HepG2 (cell line): Measurements from ENCODE around the gene PROX2. TPM values are rescaled to one million over a fixed set of nuclear protein-coding genes. Genes with fewer than 3 reads are reported as not detected.

Source experiments
- ARNT2 ChIP-seq: sonication (generic); formaldehyde crosslinking; IDR thresholded peaks from 2 replicates; pipeline ENCODE4 v1.8.0; 2022; ENCODE audit warnings: mild to moderate bottlenecking, low read depth, missing genetic modification reagents, moderate library complexity
- ATF7 ChIP-seq, 2 experiments: fragments of 450-650 bp in 1 of 2; sonication (generic) in 1 of 2; formaldehyde crosslinking in 1 of 2; IDR thresholded peaks; 2 replicates each; pipeline versions ENCODE4 v1.4.0 to v1.6.1; 2016 to 2020; ENCODE audit warnings: antibody characterized with exemption in 1 of 2, mild to moderate bottlenecking in 1 of 2, missing genetic modification reagents in 1 of 2
- CHCHD3 ChIP-seq: sonication (generic); formaldehyde crosslinking; IDR thresholded peaks from 2 replicates; pipeline ENCODE4 v1.8.0; 2022; ENCODE audit warnings: mild to moderate bottlenecking, missing genetic modification reagents, moderate library complexity
- ETV5 ChIP-seq: IDR thresholded peaks from 2 replicates; pipeline ENCODE4 v1.6.1; 2018; ENCODE audit warnings: missing biosample characterization, missing genetic modification reagents, inconsistent platforms, borderline replicate concordance
- GATAD1 ChIP-seq: IDR thresholded peaks from 2 replicates; pipeline ENCODE4 v1.6.1; 2016; ENCODE audit warnings: missing genetic modification reagents, missing compliant biosample characterization
- HDAC1 ChIP-seq: sonication (generic); formaldehyde crosslinking; IDR thresholded peaks from 2 replicates; pipeline ENCODE4 v1.5.1; 2020; ENCODE audit warnings: mild to moderate bottlenecking, missing genetic modification reagents
- MAFK ChIP-seq, 2 experiments: IDR thresholded peaks in 1 of 2; conservative IDR thresholded peaks in 1 of 2; 2 replicates each; pipeline ENCODE4 v1.6.1; 2011; ENCODE audit warnings: improper control_type of control experiment in 2 of 2, low read length in 2 of 2
- MYPOP ChIP-seq: sonication (generic); formaldehyde crosslinking; IDR thresholded peaks from 2 replicates; pipeline ENCODE4 v1.8.1; 2023; ENCODE audit warnings: mild to moderate bottlenecking, moderate library complexity, missing genetic modification reagents
- NFYC ChIP-seq: IDR thresholded peaks from 2 replicates; pipeline ENCODE4 v1.6.1; 2016; ENCODE audit warnings: missing genetic modification reagents, missing compliant biosample characterization
- PHB2 ChIP-seq: fragments of 450-650 bp; IDR thresholded peaks from 2 replicates; pipeline ENCODE4 v1.6.1; 2018; ENCODE audit not compliant: partially characterized antibody
- PHF8 ChIP-seq: sonication (generic); formaldehyde crosslinking; IDR thresholded peaks from 2 replicates; pipeline ENCODE4 v1.5.0; 2020; ENCODE audit warnings: missing genetic modification reagents
- POLR2G ChIP-seq: fragments of 200-400 bp; formaldehyde crosslinking; IDR thresholded peaks from 2 replicates; pipeline ENCODE4 v1.6.1; 2018; ENCODE audit warnings: mild to moderate bottlenecking, low read depth, low read length, moderate library complexity
- SOX5 ChIP-seq: IDR thresholded peaks from 2 replicates; pipeline ENCODE4 v1.6.1; 2016; ENCODE audit warnings: borderline replicate concordance
- SPEN ChIP-seq: sonication (generic); formaldehyde crosslinking; IDR thresholded peaks from 2 replicates; pipeline ENCODE4 v1.5.1; 2020; ENCODE audit warnings: low read depth, mild to moderate bottlenecking, missing genetic modification reagents
- TAF1 ChIP-seq: sonication (generic); formaldehyde crosslinking; IDR thresholded peaks from 2 replicates; pipeline ENCODE4 v1.4.0; 2020; ENCODE audit warnings: missing genetic modification reagents
- THAP11 ChIP-seq: IDR thresholded peaks from 2 replicates; pipeline ENCODE4 v1.6.1; 2016; ENCODE audit warnings: missing biosample characterization, missing genetic modification reagents
- YEATS2 ChIP-seq: sonication (generic); formaldehyde crosslinking; IDR thresholded peaks from 2 replicates; pipeline ENCODE4 v1.4.0; 2020; ENCODE audit warnings: missing genetic modification reagents, borderline replicate concordance
- YEATS4 ChIP-seq: sonication (generic); formaldehyde crosslinking; IDR thresholded peaks from 2 replicates; pipeline ENCODE4 v1.4.0; 2020; ENCODE audit warnings: missing genetic modification reagents, borderline replicate concordance
- ZBTB4 ChIP-seq: sonication (generic); formaldehyde crosslinking; IDR thresholded peaks from 2 replicates; pipeline ENCODE4 v1.4.0; 2020; ENCODE audit warnings: missing genetic modification reagents, mild to moderate bottlenecking, borderline replicate concordance
- ZNF501 ChIP-seq: sonication (generic); formaldehyde crosslinking; IDR thresholded peaks from 2 replicates; pipeline ENCODE4 v1.5.1; 2020; ENCODE audit warnings: mild to moderate bottlenecking, moderate library complexity, missing genetic modification reagents
- polyA plus RNA-seq, 8 experiments: library from polyadenylated mRNA; depleted of rRNA in 3 of 8; stranded (reverse) in 7 of 8; unstranded in 1 of 8; fragments of >200 nt; fragmentation: Illumina TruSeq in 4 of 8; extraction: Trizol in 4 of 8; gene quantifications; 2 replicates each; pipeline versions ENCODE4 v1.2.1 to v1.2.3, GENCODE V29; 2011 to 2016; ENCODE audit warnings: low read depth in 4 of 8, missing spikeins in 1 of 8, mixed read lengths in 1 of 8; ENCODE audit not compliant: insufficient read depth in 1 of 8
- total RNA-seq, 5 experiments: library from RNA; depleted of rRNA; stranded (reverse); fragments of >200 nt; fragmentation: Illumina TruSeq; extraction: Trizol; gene quantifications; 2 replicates each; pipeline ENCODE4 v1.2.3, GENCODE V29; 2016; ENCODE audit warnings: low read depth in 1 of 5
- TF ChIP-seq, protein P1 (sequence below): sonication (generic); formaldehyde crosslinking; IDR thresholded peaks from 2 replicates; pipeline ENCODE4 v1.5.0; 2020; ENCODE audit warnings: mild to moderate bottlenecking, missing genetic modification reagents, borderline replicate concordance

The PROX2 gene
- total and polyA plus RNA-seq, 2 of the 13 experiments (the other 11 are each of a cell fraction or from before 2014, with no cell fraction given): not detected

DNA sequence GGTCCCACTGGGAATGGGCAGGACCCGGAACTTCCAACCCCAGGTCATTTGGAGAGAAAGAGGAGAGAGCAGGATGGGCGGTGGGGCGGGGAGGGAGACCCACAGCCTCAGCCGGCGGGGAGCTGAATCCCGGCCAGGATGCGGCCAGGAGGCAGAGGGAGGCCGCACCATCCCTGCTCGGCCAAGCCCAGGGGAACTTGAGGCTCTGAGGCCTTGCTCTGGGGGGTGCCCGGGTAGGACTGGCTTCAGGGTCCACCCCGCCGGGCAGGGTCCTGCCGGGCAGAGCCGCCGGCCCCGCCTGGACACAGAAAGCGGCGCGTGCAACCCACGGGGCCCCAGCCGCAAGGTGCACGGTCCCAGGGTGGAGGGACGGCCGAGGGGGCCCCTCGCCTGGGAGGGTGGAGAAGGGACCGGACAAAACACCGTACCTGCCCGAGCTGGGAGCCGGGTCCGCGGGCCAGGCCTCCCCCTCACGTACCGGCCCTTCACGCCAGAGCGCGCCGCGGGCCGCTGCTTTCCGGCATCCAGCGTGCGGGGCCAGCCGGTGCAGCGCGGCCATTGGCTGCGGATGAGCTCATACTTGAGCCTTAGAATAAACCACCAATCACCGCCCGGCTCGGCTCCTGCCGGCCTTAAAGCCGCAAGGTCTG lies 46.9 kb upstream of the PROX2 start, which contains the start of gene RPS6KL1 (continued):
- TF ChIP-seq NFYC (CRISPR knock-in tag): peak; percentile 83
- TF ChIP-seq, protein P1, sequence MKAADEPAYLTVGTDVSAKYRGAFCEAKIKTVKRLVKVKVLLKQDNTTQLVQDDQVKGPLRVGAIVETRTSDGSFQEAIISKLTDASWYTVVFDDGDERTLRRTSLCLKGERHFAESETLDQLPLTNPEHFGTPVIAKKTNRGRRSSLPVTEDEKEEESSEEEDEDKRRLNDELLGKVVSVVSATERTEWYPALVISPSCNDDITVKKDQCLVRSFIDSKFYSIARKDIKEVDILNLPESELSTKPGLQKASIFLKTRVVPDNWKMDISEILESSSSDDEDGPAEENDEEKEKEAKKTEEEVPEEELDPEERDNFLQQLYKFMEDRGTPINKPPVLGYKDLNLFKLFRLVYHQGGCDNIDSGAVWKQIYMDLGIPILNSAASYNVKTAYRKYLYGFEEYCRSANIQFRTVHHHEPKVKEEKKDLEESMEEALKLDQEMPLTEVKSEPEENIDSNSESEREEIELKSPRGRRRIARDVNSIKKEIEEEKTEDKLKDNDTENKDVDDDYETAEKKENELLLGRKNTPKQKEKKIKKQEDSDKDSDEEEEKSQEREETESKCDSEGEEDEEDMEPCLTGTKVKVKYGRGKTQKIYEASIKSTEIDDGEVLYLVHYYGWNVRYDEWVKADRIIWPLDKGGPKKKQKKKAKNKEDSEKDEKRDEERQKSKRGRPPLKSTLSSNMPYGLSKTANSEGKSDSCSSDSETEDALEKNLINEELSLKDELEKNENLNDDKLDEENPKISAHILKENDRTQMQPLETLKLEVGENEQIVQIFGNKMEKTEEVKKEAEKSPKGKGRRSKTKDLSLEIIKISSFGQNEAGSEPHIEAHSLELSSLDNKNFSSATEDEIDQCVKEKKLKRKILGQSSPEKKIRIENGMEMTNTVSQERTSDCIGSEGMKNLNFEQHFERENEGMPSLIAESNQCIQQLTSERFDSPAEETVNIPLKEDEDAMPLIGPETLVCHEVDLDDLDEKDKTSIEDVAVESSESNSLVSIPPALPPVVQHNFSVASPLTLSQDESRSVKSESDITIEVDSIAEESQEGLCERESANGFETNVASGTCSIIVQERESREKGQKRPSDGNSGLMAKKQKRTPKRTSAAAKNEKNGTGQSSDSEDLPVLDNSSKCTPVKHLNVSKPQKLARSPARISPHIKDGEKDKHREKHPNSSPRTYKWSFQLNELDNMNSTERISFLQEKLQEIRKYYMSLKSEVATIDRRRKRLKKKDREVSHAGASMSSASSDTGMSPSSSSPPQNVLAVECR (CRISPR knock-in tag): peak; percentile 86
- TF ChIP-seq YEATS2 (CRISPR knock-in tag): 0 out of 2 replicates have a peak, but pooled peaks have one; percentile 35
- TF ChIP-seq YEATS4 (CRISPR knock-in tag): peak; percentile 63; the same call in 1 of the 2 replicates
- no peak for TF ChIP-seq CHCHD3
- TF ChIP-seq PHB2: no peak
- peak; percentile 72; the same call in 1 of the 2 replicates for TF ChIP-seq TAF1 (CRISPR knock-in tag)
- TF ChIP-seq MYPOP (CRISPR knock-in tag): 0 out of 2 replicates have a peak, but pooled peaks have one; percentile 14
- TF ChIP-seq GATAD1 (CRISPR knock-in tag): peak; percentile 75
- TF ChIP-seq SPEN (CRISPR knock-in tag): peak; percentile 64; the same call in 1 of the 2 replicates
- TF ChIP-seq ETV5: peak; percentile 19; the same call in 1 of the 2 replicates
- no peak for TF ChIP-seq SOX5 (CRISPR knock-in tag)
- TF ChIP-seq ARNT2 (CRISPR knock-in tag): peak; percentile 67; the same call in 1 of the 2 replicates
- no peak for TF ChIP-seq MAFK (conservative IDR thresholded peaks at IDR 0.05 in 1 of 2, IDR thresholded peaks at IDR 0.05 in 1 of 2; ENCODE audit: low read length in 2 of 2)
- TF ChIP-seq ZBTB4 (CRISPR knock-in tag): peak; percentile 27; the same call in 1 of the 2 replicates
- TF ChIP-seq POLR2G: peak; percentile 72
- peak; percentile 55; the same call in 1 of the 2 replicates for TF ChIP-seq ATF7 (IDR thresholded peaks at IDR 0.05)
- peak; percentile 97 for TF ChIP-seq ATF7 (CRISPR knock-in tag; IDR thresholded peaks at IDR 0.05)
- peak; percentile 85 for TF ChIP-seq HDAC1
- TF ChIP-seq THAP11 (CRISPR knock-in tag): peak; percentile 34; the same call in 1 of the 2 replicates
- peak; percentile 58; the same call in 1 of the 2 replicates for TF ChIP-seq ZNF501
- TF ChIP-seq PHF8 (CRISPR knock-in tag): peak; percentile 87
